ENCODE results near the gene NEK10. TPM values are rescaled to one million over a fixed set of nuclear protein-coding genes. Genes with fewer than 3 reads are reported as not detected.

Gene NEK10
- total and polyA plus RNA-seq, 2 of the 4 experiments (the other 2 are of a cell fraction) = 2.2 to 6.6 TPM

GRCh38 chr3:27176256-27176655 lies 192.9 kb downstream of the NEK10 start:
- dilution Hi-C loops (cut with HindIII; ENCODE audit: low sequenced_read_pairs, unreplicated experiment) (no loop called here), intact Hi-C loops (cut with micrococcal nuclease) (no loop called here)

More at GRCh38 chr3:27176256-27176655, 192.9 kb downstream of the NEK10 start:
- BruUV-seq (replicated peaks) = no TSS peak
- POLR2A ChIA-PET (ENCODE audit: unreplicated experiment) = no interaction called here
- Histone ChIP-seq H3K4me2 (ENCODE audit: low read depth, low read length) (no peak overlapping the region), H3K56ac (ENCODE audit: extremely low read depth, insufficient read depth, low read length) (no peak overlapping the region), H3K79me1 (ENCODE audit: low read depth in 1 of 2, low read length in 2 of 2) (no peaks in the 10 kb centered on the region), H4K5ac (ENCODE audit: low read depth, low read length) (no peak overlapping the region), H2BK15ac (ENCODE audit: low read depth, low read length) (no peak overlapping the region), H4K20me1 (ENCODE audit: insufficient read depth, low read length) (no peaks in the 10 kb centered on the region), H3K14ac (replicated peaks; ENCODE audit: low read depth, low read length) (no peak overlapping the region), H3K4me1 (ENCODE audit: control insufficient read depth, insufficient read depth, low read length) (no peaks in the 10 kb centered on the region), H3K36me3 (ENCODE audit: control insufficient read depth, insufficient read depth, low read length) (no peaks in the 10 kb centered on the region), H4K91ac (ENCODE audit: insufficient read depth, low read depth, low read length) (no peak overlapping the region), H2BK20ac (ENCODE audit: low read depth, low read length) (no peak overlapping the region), H3K9me3 (ENCODE audit: control insufficient read depth, insufficient read depth, low read length) (no peaks in the 10 kb centered on the region), H3K18ac (ENCODE audit: low read depth, low read length) (no peak overlapping the region), H2BK120ac (ENCODE audit: low read depth, low read length) (no peak overlapping the region), H2AFZ (replicated peaks; ENCODE audit: low read length, poor library complexity) (no peak overlapping the region), H2AK9ac (replicated peaks; ENCODE audit: low read depth, low read length, poor library complexity) (no peak overlapping the region), H4K8ac (ENCODE audit: low read depth in 2 of 2, low read length in 2 of 2) (no peak overlapping the region), H3K9me1 (ENCODE audit: insufficient read depth, low read length) (no peaks in the 10 kb centered on the region), H3K4me3 (ENCODE audit: insufficient read depth, low read depth, low read length) (no peak overlapping the region), H3K23ac (ENCODE audit: low read depth, low read length) (no peak overlapping the region), H3K27ac (ENCODE audit: insufficient read depth, low read length) (no peak overlapping the region), H2AK5ac (ENCODE audit: low read depth, low read length) (no peak overlapping the region), H3K9ac (ENCODE audit: low read depth, low read length) (no peak overlapping the region), H3K27me3 (ENCODE audit: control insufficient read depth, insufficient read depth, low read length) (no peaks in the 10 kb centered on the region), H2BK5ac (ENCODE audit: low read depth, low read length, poor library complexity, severe bottlenecking) (no peak overlapping the region), H3K4ac (ENCODE audit: low read depth, low read length) (no peak overlapping the region)
- in situ Hi-C loops (cut with MboI; ENCODE audit: low sequenced_read_pairs) = no loop called here
- CTCF ChIA-PET = no interaction called here
- WGBS, 2 experiments (ENCODE audit: extremely low coverage in 2 of 2, insufficient read length in 1 of 2) = 40 to 100% methylated on average over 1 of the region's 3 CpGs
- no peak for TF ChIP-seq ELK1 (IDR thresholded peaks at IDR 0.05; ENCODE audit: borderline replicate concordance, low read depth, low read length)
- DNase-seq = no peak
- no peak for ATAC-seq (ENCODE audit: low read depth)
